Activated B cell treated with CpG ODN at 0.5 μM for 24 hours (primary cell): ENCODE results near the gene F2R. TPM values are rescaled to one million over a fixed set of nuclear protein-coding genes. Genes with fewer than 3 reads are reported as not detected.

Source experiments
- ATAC-seq: fragments of 200-7000 bp; cut with Tn5 transposase; one replicate; pipeline ENCODE4 v1.10.0; 2021; ENCODE audit warnings: low read depth, mild to moderate bottlenecking, moderate library complexity
- CTCF ChIA-PET: fragments of 350-600 bp; sonication (Branson Sonifier 250); formaldehyde crosslinking; loops from one replicate; lab custom pipeline; 2021; ENCODE audit warnings: antibody characterized with exemption; lab: Charles Lee
- POLR2A ChIA-PET: fragments of 350-600 bp; sonication (Branson Sonifier 250); formaldehyde crosslinking; loops from one replicate; lab custom pipeline; 2021; ENCODE audit warnings: antibody characterized with exemption; lab: Charles Lee
- DNase-seq: peaks from one replicate; pipeline ENCODE4 v3.0.0; 2022
- H3K27ac Mint-ChIP-seq: one replicate; pipeline ENCODE4 v1.8.0; 2020; ENCODE audit warnings: mixed read lengths
- H3K27me3 Mint-ChIP-seq: one replicate; pipeline ENCODE4 v1.8.0; 2021; ENCODE audit warnings: mixed read lengths
- H3K36me3 Mint-ChIP-seq: one replicate; pipeline ENCODE4 v1.8.0; 2021; ENCODE audit warnings: low read depth, mixed read lengths
- H3K4me1 Mint-ChIP-seq: one replicate; pipeline ENCODE4 v1.8.0; 2021; ENCODE audit warnings: mixed read lengths
- H3K4me3 Mint-ChIP-seq: one replicate; pipeline ENCODE4 v1.8.0; 2020; ENCODE audit warnings: mild to moderate bottlenecking, mixed read lengths
- H3K9me3 Mint-ChIP-seq: one replicate; pipeline ENCODE4 v1.8.0; 2020; ENCODE audit warnings: mixed read lengths
- intact Hi-C: fragments of 100-400 bp; cut with micrococcal nuclease; formaldehyde crosslinking; loops from one replicate; pipeline ENCODE4 v1.15.1; 2024
- total RNA-seq: library from RNA; stranded (reverse); gene quantifications from 2 replicates; pipeline ENCODE4 v1.2.3, GENCODE V29; 2022
- TF ChIP-seq, protein P1 (sequence below): fragments of 200-600 bp; IDR thresholded peaks from one replicate; pipeline ENCODE4 v1.8.0; 2022; ENCODE audit warnings: antibody characterized with exemption, mild to moderate bottlenecking

The F2R gene
- total RNA-seq, 1 donor from 2014 or later = 0.18 TPM

DNA sequence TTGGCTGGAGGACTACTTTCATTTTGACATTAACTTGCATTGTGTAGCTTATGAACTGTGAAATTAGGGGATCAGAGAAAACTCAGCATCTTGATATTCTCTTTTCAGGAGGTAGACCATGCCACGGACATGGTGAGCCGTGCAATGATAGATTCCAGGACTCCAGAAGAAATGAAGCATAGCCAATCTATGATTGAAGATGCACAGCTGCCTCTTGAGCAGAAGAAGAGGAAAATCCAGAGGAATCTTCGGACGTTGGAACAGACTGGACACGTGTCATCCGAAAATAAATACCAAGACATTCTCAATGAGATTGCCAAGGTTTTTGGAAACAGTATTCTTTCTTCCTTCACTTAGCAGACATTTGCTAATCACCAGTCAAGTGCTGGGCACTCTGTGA lies 20.6 kb upstream of the F2R start:
- DNase-seq (no peak), ATAC-seq (no peak)
- ChIA-PET POLR2A (no interaction called here), CTCF (no interaction called here)
- no peaks in the 10 kb centered on the region for H3K27me3 Mint-ChIP-seq
- intact Hi-C loops = no loop called here
- peaks cover 9% of the 10 kb centered on the region for H3K36me3 Mint-ChIP-seq
- H3K4me1 Mint-ChIP-seq = no peaks in the 10 kb centered on the region
- no peak overlapping the region for H3K4me3 Mint-ChIP-seq
- H3K27ac Mint-ChIP-seq = no peak overlapping the region
- no peaks in the 10 kb centered on the region for H3K9me3 Mint-ChIP-seq
- TF ChIP-seq, protein P1, sequence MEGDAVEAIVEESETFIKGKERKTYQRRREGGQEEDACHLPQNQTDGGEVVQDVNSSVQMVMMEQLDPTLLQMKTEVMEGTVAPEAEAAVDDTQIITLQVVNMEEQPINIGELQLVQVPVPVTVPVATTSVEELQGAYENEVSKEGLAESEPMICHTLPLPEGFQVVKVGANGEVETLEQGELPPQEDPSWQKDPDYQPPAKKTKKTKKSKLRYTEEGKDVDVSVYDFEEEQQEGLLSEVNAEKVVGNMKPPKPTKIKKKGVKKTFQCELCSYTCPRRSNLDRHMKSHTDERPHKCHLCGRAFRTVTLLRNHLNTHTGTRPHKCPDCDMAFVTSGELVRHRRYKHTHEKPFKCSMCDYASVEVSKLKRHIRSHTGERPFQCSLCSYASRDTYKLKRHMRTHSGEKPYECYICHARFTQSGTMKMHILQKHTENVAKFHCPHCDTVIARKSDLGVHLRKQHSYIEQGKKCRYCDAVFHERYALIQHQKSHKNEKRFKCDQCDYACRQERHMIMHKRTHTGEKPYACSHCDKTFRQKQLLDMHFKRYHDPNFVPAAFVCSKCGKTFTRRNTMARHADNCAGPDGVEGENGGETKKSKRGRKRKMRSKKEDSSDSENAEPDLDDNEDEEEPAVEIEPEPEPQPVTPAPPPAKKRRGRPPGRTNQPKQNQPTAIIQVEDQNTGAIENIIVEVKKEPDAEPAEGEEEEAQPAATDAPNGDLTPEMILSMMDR = no peak

DNA sequence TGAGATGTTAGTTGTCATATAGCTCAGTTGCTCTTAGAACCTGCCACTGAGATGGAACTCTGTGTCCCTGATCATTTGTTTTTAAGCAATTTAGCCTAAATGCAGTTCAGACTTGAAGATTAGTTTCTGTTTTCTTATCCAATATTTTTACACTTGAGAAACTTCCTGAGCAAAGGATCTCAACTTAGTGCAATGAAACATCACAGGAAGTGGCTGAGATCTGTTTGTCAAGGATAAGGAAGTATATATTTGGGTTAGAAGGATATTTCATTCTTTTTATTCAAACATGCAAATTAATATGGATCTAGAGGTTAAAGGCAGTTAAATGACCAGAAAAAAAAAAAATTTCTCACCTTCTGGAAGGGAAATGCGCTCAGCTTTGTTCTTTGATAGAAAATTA lies 19.7 kb upstream of the F2R start:
- H3K27me3 Mint-ChIP-seq = no peaks in the 10 kb centered on the region
- no peak overlapping the region for H3K4me3 Mint-ChIP-seq
- ChIA-PET POLR2A (no interaction called here), CTCF (no interaction called here)
- intact Hi-C loops = no loop called here
- H3K4me1 Mint-ChIP-seq = no peaks in the 10 kb centered on the region
- TF ChIP-seq, protein P1 = no peak
- H3K27ac Mint-ChIP-seq = no peak overlapping the region
- ATAC-seq = no peak
- H3K9me3 Mint-ChIP-seq = no peaks in the 10 kb centered on the region
- DNase-seq = no peak
- peaks cover 11% of the 10 kb centered on the region for H3K36me3 Mint-ChIP-seq

DNA sequence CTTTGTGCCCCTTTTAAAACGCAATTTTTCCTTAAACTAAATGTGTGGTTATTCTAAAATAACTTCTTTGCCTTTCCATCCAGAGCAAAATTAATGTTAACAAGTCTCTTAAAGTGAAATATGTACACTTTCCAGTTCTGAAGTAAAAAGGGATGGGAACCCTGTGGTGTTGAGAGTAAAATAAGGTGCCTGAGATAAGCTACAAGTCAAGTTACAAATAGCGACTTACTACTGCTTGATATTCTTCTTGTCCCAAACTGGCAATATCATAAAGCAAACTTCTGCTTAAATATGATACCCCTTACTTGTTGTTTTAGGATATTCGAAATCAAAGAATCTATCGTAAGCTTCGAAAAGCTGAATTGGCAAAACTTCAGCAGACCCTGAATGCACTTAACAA lies 18.3 kb upstream of the F2R start:
- CTCF ChIA-PET = no interaction called here
- DNase-seq (no peak), ATAC-seq (no peak)
- TF ChIP-seq, protein P1 = no peak
- Mint-ChIP-seq H3K27ac (no peak overlapping the region), H3K4me3 (no peak overlapping the region), H3K9me3 (no peaks in the 10 kb centered on the region), H3K27me3 (no peaks in the 10 kb centered on the region), H3K4me1 (no peaks in the 10 kb centered on the region), H3K36me3 (peaks cover 14% of the 10 kb centered on the region)
- intact Hi-C loops = no loop called here
- POLR2A ChIA-PET = no interaction called here

DNA sequence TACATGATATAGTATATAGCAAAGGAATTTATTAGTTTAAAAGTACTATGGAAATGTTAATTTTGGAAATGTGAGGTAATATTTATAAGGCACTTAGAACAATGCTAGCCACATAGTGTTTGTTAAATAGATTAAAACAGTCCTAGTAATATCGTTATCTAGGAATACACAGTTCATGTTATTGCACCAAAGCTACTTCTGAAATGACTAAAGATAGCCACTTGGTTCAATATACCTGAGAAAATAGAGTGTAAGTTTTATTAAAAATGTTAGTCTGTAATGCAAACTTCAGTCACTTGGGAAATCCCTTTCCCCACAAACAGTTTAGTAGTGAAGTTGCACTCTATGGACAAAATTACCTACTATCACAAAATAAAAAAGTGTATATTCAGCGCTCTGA lies 15.4 kb upstream of the F2R start:
- Mint-ChIP-seq H3K4me1 (peaks cover 3% of the 10 kb centered on the region), H3K27me3 (no peaks in the 10 kb centered on the region), H3K27ac (no peak overlapping the region), H3K36me3 (peaks cover 11% of the 10 kb centered on the region), H3K4me3 (no peak overlapping the region), H3K9me3 (no peaks in the 10 kb centered on the region)
- intact Hi-C loops = no loop called here
- TF ChIP-seq, protein P1 = no peak
- ATAC-seq (no peak), DNase-seq (no peak)
- ChIA-PET POLR2A (no interaction called here), CTCF (no interaction called here)

DNA sequence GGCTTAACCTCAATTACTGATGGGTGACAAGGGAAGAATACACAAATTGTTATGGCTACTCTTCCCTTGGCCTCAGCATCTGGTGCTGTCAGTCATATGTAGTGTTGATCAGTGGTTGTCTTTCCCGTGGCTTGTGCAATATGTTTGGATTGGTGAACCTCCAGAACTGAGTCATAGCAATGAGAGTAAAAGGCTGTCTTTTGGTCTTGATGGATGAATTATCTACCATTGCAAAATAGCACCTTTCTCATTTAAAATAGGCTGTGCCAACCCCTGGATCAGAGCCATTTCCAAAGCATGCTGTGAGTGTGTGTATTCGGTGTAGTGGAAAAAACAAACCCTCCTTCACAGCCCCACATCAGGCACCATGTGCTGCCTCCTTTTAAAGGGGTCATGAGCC lies 14.6 kb upstream of the F2R start:
- POLR2A ChIA-PET = no interaction called here
- H3K9me3 Mint-ChIP-seq = no peaks in the 10 kb centered on the region
- DNase-seq (no peak), ATAC-seq (no peak)
- no peak overlapping the region for H3K4me3 Mint-ChIP-seq
- no peaks in the 10 kb centered on the region for H3K27me3 Mint-ChIP-seq
- no peak overlapping the region for H3K27ac Mint-ChIP-seq
- TF ChIP-seq, protein P1 = no peak
- intact Hi-C loops = no loop called here
- peaks cover 6% of the 10 kb centered on the region for H3K4me1 Mint-ChIP-seq
- peaks cover 8% of the 10 kb centered on the region for H3K36me3 Mint-ChIP-seq
- CTCF ChIA-PET = no interaction called here
